ENCODE data around the gene NECAP2.

- TF ChIP-seq POLR2AphosphoS5 (IDR thresholded peaks at IDR 0.05; ENCODE audit: borderline replicate concordance, low read depth, low read length) (no peak), EZH2 (IDR thresholded peaks at IDR 0.05) (no peak)
These were observed 8.5 kb downstream of the NECAP2 start for GRCh38 chr1:16449065-16449464.

Measured in SK-N-MC (cell line).